Measurements from ENCODE around the gene DNAI1.

DNAI1 gene

DNA sequence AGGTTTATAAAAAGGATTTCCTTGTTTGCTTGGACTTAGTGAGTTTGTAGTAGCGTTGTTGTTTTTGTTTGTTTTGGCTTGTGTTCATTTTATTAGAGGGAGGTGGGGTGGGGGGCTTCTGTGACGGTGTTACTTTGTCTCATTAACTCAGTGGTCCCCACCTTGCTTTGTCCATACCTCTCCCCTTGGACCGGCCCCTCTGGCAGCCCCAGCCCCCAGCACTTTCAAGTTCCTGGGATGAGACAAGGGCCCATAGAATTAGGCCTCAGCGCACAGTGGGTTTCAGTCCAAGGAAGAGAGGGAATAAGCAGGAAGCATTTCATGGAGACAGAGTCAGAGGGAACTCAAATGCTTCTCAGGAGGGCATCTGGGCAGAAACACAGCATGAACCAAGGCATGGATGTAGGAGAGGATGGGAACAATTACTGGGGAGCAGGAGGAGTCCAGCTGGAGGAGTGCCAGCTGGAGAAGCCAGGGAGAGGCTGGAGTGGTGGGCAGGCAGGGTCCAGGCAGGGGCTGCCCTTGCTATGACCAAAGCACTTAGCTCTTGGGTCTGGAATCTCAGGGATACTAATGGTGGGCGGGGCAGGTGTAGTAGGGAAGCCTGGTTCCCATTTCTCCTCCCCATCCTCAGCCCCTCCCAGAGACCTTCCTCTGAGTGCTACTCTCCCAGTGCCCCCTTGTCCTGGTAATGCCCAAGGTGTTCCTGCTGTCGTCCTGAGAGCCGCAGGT is 87.7 kb downstream of the DNAI1 start:
- no peak for DNase-seq (ENCODE audit: extremely low read depth, low read depth)
- TF ChIP-seq, protein P1, sequence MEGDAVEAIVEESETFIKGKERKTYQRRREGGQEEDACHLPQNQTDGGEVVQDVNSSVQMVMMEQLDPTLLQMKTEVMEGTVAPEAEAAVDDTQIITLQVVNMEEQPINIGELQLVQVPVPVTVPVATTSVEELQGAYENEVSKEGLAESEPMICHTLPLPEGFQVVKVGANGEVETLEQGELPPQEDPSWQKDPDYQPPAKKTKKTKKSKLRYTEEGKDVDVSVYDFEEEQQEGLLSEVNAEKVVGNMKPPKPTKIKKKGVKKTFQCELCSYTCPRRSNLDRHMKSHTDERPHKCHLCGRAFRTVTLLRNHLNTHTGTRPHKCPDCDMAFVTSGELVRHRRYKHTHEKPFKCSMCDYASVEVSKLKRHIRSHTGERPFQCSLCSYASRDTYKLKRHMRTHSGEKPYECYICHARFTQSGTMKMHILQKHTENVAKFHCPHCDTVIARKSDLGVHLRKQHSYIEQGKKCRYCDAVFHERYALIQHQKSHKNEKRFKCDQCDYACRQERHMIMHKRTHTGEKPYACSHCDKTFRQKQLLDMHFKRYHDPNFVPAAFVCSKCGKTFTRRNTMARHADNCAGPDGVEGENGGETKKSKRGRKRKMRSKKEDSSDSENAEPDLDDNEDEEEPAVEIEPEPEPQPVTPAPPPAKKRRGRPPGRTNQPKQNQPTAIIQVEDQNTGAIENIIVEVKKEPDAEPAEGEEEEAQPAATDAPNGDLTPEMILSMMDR (IDR thresholded peaks at IDR 0.05; ENCODE audit: low read depth, low read length), result no peak

DNA sequence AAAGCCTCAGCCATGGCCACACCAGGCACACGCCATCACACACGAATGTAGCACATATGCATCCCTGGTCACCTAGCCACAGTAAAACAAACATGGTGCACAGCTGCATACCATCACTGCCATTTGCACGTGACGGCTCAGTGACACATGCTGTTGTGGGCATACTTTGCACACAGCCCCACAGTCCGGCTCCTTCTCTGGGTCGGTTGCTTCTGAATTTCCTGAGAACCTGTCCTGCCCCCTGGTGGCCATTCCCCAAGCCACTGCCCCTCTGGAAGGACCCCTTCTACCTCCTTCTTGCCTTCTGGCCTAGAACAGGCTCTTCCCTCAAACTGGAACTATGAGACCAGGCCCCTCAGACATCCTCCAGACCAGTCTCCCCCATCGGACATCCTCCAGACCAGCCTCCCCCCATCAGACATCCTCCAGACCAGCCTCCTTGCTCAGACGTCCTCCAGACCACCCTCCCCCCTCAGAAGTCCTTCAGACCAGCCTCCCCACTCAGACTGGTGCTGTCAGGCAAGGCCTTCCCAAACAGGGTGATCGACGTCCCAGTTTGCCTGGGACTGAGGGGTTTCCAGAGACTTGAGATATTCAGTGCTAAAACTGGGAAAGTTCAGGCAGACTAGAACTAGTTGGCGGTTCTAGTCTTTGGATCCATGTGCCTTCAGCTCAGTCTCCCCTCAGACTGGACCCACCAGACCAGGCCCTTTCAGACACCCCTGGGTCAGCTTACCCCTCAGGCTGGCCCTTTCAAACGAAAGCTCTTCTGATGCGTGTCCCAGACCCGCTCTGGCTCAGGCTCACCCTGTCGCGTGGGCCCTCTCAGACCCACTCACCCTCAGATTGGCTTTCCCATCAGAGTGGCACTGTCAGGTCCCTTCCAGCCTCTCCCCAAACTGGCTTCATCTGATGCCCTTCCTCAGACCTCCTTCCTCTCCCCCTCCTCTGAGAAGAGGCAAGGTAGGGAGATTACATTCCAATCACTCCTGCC is 88.5 kb downstream of the DNAI1 start:
- DNase-seq (ENCODE audit: extremely low read depth, low read depth), result no peak

DNA sequence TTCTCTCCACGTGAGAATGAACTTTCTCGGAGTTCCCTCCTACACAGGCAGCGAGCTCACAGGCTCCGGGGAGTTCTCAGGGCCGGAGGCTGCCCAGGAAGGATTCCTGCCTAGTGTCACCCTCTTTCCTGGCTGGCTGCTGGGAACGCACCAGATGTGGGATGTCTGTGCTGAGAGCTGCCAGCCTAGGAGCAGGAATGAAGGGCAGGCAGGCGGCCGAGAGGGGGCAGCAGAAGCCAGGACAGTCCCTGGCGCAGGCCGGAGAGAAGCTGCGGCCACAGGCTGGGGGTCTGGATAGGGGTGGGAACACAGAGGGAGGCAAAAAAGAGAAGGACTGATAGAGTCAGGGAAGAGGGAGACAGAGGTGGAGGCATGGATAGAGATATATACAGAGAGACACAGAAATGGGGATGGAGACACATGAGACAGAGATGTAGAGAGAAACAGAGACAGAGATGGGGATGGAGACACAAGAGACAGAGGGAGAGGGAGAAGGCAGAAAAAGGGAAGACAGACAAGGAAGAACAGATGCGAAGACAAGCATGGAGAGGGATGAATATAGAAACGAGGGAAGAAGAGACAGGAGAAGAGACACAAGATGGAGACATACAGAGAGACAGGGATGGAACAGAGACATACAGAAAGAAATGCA is 89.5 kb downstream of the DNAI1 start:
- TF ChIP-seq, protein P1 (IDR thresholded peaks at IDR 0.05; ENCODE audit: low read depth, low read length), result peak; percentile 97
- no peak for DNase-seq (ENCODE audit: extremely low read depth, low read depth)

More for the DNA sequence above, 88.5 kb downstream of the DNAI1 start:
- TF ChIP-seq, protein P1 (IDR thresholded peaks at IDR 0.05; ENCODE audit: low read depth, low read length), result peak; percentile 66

DNA sequence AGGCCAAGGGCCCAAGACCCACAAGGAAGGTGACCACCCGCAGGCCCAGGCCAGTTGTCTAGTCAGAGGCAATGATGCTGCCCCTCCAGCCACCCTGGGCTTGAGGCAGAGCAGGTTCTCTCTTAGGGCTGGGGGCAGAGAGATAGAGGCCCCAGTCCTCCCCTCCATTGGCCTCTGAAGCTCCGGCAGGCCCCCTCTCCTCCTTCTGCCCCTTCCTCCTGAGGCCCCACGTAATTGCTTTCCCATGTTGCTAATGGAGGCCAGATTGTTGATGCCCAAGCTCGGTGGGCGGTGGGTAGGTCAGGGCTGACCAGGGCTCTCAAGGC is 90.8 kb downstream of the DNAI1 start:
- no peak for DNase-seq (ENCODE audit: extremely low read depth, low read depth)
- TF ChIP-seq, protein P1 (IDR thresholded peaks at IDR 0.05; ENCODE audit: low read depth, low read length), result no peak

DNA sequence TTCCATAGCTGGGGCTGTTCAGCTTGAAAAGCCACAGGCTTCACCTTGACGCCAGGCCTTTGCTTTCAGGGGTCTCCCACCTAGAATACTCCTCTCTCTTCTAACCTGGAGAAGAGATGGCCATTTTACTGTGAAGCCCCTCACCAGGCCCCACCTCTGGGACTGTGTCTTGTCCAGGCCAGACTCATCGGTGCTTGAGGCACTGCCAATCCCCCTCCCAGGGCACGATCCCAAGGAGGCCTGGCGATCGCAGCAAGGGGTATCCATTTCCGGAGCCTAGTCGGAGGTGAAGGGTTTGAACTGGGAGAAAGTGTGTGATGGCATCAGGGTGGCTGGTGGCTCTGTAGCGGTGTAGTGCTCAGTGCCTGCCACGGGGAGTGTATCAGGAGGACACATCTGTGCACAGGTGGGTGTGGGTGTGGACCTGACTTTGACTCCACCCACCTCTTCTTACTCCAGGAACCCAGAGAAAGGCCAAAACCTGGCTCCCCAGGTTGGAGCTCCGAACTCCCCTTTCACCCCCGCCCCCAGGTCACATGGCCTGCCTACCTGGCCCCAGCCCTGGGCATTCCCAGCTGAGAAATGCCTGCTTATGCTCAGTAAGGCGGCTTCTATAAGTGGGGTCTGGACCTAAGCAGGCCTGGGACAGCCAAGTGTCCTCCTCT is 91.5 kb downstream of the DNAI1 start:
- DNase-seq (ENCODE audit: extremely low read depth, low read depth), result no peak
- TF ChIP-seq, protein P1 (IDR thresholded peaks at IDR 0.05; ENCODE audit: low read depth, low read length), result no peak

DNA sequence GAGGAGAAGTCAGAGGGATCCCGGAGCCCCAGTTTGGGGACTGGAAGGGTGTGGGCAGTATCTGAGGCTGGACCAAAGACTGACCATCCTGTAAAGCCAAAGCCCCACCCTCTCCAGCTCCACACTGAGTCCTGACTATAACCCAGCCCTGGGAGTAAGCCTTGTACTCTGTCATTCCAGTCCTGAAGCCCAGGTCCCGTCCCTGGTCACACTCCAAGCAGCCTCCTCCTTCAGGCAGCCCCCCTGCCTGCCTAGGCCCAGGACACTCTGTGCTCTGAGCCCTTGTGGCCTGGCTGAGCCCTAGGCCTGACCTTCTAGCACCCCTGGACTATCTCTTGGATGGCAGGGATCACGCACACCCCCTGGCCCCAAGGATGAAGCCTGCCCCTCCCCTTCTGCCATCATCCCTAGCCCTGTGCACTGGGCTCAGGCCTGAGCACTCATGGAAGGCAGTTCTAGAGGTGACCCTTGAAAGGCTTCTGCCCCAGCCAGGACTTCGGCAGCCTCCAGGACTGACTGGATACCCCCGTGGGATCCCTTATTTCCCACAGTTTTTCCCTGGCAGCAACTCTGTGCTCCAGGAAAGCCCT is 92.2 kb downstream of the DNAI1 start:
- TF ChIP-seq, protein P1 (IDR thresholded peaks at IDR 0.05; ENCODE audit: low read depth, low read length), result no peak

More for the DNA sequence above, 92.2 kb downstream of the DNAI1 start:
- DNase-seq (ENCODE audit: extremely low read depth, low read depth), result no peak

Measured in AG09319 (cell line).